Measurements from ENCODE around the gene PLK5. TPM values are rescaled to one million over a fixed set of nuclear protein-coding genes. Genes with fewer than 3 reads are reported as not detected.

Gene PLK5
- total RNA-seq, 2 donors from 2014 or later, result not detected

DNA sequence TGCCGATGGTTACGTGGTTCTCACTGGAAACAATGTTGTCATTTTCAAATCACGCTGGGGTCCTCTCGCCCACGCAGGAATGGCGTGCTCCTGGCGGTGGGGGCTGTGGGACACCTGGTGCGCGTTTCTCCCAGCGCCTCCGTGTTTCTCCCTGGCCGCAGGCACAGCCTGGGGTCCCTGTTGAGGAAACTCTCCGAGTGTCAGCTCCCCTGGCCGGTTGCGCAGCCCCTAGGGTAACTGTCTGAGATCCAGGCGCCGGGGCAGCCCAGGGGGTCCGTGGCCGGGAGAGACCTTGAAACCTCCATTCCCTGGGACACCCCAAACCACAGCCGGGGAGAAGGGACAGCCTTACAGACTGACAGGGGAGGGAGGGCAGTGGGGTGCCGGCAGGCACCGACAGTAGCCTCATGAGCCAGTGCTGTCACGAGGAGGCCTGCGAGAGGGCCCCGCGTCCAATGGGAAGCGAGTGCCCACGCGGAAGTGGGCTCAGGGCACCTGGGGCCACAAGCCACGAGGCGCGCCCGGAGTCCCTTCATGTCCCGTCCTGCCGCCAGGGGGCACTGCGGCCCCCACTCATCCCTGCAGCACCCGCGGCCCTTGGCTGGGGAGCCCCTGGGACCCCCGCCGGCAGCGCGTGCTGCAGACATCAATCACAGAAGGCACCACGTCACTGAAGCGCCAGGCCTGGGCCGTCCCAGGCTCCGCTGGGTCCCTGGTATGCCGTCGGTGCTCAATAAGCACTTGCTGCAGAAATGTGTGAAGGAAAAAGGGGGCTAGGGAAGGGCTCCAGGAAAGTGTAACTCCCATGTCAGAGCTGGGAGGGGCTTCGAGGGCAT is 20.6 kb upstream of the PLK5 start:
- peak; percentile 50 to 60 for ATAC-seq

DNA sequence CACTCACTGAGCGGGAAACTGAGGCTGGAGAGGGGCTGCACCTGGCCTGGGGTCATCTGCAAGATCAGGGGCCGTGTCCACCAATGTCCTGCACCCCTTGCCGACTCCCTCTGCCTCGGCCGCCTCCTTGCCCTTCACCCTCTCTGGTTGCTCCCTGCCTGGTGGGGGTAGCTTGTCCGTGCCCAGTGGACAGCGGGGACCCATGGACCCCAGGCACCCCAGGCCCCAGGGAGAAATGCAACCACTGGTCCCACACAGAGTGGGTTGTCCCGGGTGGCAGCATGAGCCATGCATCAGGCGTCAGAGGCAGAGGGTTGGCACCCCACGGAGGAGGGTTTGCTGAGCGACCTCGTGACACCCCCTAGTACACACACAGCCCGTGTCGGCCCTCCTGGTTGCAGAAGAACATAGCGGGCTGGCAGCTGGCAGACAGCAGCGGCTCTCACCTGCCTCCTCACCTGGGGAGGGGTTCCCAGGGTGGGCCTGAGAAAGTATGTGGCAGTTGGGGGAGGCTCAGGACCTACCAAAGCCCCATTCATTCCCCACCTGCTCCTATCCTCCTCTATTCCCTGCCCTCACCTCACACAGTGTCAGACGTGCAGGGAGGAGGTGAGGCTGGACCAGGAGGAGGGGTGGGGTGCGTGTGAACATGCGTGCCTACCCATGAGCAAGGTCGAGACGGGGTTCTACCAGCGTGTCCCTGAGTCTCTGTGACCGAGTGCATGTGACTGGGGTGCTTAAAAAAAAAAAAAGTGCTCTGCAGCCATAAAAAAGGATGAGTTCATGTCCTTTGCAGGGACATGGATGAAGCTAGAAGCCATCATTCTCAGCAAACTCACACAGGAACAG is 19.7 kb upstream of the PLK5 start:
- ATAC-seq (no peak), DNase-seq (ENCODE audit: low spot score in 2 of 2) (no peak)
- H3K36me3 Mint-ChIP-seq, result no peaks in the 10 kb centered on the region

More for the DNA sequence above, 20.6 kb upstream of the PLK5 start:
- Mint-ChIP-seq H3K27ac (no peak overlapping the region), H3K9me3 (no peaks in the 10 kb centered on the region), H3K36me3 (no peaks in the 10 kb centered on the region)
- DNase-seq (ENCODE audit: low spot score in 2 of 2), result peak; percentile 71 to 84

DNA sequence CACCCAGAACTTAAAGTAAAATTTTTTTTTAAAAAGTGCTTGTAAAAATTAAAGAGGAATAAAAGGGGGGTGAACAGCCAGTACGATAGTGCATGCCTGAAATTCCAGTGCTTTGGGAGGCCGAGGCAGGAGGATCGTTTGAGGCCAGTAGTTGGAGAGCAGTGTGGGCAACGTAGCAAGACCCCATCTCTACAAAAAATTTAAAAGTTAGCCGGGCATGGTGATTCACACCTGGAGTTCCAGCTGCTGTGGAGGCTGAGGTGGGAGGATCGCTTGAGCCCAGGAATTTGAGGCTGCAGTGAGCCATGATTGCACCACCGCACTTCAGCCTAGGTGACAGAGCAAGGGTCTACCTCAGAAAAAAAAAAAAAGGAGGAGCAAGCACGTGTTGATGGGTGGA is 18.9 kb upstream of the PLK5 start:
- Mint-ChIP-seq H3K27ac (no peak overlapping the region), H3K9me3 (no peaks in the 10 kb centered on the region), H3K36me3 (no peaks in the 10 kb centered on the region)
- ATAC-seq, result no peak
- no peak for DNase-seq (ENCODE audit: low spot score in 2 of 2)

More for the DNA sequence above, 19.7 kb upstream of the PLK5 start:
- no peaks in the 10 kb centered on the region for H3K9me3 Mint-ChIP-seq
- H3K27ac Mint-ChIP-seq, result no peak overlapping the region

DNA sequence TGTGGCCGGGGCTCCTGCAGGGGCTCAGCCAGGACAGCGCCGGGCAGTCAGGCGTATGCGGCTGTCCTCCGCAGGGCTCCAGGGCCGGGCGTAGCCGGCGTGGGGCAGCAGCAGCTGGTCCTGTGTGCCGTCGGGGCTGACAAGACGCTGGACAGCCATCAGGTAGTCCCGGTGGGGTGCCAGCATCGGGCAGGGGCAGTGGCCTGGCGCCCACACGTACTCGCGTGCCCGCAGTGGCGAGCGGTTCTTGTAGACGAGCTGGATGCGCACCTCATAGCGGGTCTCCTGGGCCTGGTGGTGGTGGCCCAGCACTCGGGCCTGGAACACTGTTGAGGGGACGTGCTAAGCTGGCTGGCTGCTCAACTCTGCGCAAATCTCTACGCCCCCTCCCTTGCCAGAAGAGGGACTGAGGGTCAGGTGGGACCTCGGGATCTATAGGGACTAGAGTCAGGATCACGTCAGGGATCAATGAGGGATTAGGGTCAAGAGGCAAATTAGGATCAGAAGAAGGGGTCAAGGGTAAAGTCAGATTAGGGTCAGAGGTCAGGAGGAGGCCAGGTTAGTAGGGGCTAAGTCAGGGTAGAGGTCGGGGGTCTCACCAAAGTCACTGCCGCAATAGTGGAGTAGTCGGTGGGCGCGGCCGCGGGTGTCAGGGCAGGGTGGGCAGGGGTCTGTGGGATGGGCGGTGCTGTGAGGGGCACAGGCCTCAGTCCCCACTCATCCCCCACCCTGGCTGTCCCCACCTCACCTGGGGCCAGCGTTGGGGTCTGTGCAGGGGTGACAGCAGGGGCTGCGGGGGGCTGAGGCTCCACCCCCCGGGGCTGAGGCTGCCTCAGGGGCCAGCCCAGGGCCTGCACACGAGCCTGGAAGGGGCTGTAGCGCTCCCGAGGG is 17.6 kb upstream of the PLK5 start:
- Mint-ChIP-seq H3K9me3 (no peaks in the 10 kb centered on the region), H3K27ac (no peak overlapping the region), H3K36me3 (no peaks in the 10 kb centered on the region)
- no peak for DNase-seq (ENCODE audit: low spot score in 2 of 2)
- no peak for ATAC-seq

DNA sequence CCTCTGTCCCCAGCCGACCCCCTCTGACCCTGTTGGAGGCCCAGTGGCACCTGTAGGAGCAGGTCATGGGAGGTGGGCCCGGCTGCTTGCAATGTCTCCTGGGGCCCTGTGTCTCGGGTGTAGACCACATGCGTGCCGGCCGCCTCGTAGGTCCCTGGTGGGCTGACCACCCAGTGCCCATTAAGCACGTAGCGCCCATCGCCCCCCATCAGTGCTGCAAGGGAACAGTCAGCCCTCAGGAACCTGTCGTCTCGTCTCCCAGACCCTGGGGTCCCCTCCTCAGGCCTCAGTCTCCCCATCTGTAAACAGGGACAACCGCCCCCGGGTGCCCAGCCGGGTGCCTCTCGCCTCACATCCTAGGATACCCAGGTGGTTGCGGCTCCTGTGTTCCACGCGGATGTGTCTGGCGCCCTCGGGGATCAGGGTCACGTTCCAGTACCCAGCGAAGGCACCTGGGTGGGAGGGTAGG is 16.7 kb upstream of the PLK5 start:
- H3K27ac Mint-ChIP-seq, result no peak overlapping the region
- H3K9me3 Mint-ChIP-seq, result no peaks in the 10 kb centered on the region
- no peak for DNase-seq (ENCODE audit: low spot score in 2 of 2)
- no peak for ATAC-seq
- H3K36me3 Mint-ChIP-seq, result no peaks in the 10 kb centered on the region

DNA sequence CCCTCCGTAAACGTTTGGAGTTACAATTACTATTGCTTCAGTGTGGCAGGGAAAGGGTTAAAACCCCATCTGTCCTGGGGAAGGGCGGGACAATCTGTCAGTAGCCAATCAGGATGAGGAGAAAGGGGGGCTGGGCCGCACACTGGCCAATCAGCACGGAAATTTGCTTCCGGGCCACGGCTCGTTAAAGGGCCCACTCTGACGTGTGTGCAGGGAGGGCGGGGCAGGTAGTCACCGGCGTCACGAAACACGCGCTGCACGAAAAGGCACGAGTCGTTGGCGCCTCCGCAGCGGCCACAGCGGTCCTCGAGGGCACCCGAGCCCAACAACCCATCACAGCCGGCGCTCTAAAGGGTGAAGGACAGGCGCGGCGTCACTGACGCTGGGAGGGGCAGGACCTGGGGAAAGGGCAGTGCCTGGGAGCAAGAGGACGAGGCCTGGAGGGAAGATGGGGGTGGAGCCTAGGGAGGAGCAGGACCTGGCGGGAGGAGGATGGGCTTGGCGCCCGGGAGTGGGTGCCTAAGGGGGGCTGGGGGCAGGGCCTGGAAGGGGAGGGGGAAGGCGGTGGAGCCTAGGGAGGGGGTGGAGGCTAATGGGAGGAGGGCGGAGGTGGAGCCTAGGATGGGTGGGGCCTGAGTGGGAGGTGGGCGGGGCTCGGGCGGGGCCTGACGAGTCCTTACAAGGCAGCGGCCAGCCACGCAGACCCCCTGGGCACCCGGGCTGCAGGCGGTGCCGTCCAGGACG is 15.9 kb upstream of the PLK5 start:
- ATAC-seq (peak; percentile 84 to 92), DNase-seq (ENCODE audit: low spot score in 2 of 2) (peak; percentile 85 to 86)
- Mint-ChIP-seq H3K9me3 (no peaks in the 10 kb centered on the region), H3K36me3 (no peaks in the 10 kb centered on the region), H3K27ac (peak overlapping the region; percentile 32 to 36)

DNA sequence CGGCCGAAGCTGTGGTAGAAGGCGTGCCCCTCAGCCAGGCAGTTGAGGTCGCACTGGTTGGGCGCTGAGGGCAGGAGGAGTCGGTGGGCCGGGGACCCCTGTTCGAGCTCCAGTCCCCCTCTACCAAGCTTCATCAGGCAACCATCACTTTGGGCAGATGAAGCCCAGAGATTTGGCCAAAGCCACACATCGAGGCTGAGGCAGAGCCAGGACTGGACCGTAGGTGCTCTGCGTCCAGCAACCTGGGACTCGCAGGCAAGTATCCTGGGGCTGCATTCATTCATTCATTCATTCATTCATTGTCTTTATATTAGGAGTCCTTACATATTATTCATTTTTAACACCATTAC is 15.4 kb upstream of the PLK5 start:
- ATAC-seq, result no peak
- no peaks in the 10 kb centered on the region for H3K36me3 Mint-ChIP-seq
- H3K9me3 Mint-ChIP-seq, result no peaks in the 10 kb centered on the region
- peak overlapping the region in 1 of 2 donors; percentile 36 for H3K27ac Mint-ChIP-seq
- DNase-seq (ENCODE audit: low spot score in 2 of 2), result no peak

DNA sequence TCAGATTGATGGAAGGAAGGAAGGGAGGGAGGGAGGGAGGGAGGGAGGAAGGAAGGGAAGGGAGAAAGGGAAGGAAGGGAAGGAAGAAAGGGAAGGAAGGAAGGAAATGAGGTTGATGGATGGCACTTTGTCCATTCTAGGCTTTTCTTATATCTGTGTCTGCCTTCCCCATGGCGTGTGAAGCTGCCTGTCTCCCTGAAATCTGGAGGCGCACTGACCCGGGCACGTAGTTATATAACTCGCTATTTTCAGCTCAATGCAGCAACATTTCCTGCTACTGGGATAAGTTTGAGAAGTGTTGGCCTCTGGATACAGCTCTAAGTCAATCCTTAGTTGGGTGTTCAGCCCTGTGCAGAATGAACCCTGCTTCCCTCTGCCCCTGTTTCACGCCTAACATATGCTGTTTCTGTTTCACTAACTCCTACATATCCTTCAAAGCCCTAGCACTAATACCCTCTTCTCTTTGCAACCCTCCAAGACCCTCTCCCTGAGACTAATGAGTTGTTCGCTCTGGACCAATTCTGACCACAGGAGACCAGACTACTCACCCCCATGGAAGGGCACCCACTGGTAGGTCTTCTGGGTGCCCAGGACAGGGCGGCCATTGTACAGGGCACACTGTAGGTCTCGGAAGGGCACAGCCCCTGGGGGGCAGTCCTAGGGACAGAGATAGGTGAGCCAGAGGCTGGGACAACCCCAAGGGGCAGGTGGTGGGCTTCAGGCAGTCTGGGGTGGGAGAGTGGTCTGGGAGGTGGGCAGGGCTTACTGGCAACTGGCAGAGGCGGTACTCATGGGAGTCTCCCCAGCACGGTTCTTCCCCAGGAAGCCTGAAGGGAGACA is 14.1 kb upstream of the PLK5 start:
- DNase-seq (ENCODE audit: low spot score in 2 of 2) (no peak), ATAC-seq (no peak)
- no peaks in the 10 kb centered on the region for H3K36me3 Mint-ChIP-seq
- no peak overlapping the region for H3K27ac Mint-ChIP-seq
- H3K9me3 Mint-ChIP-seq, result no peaks in the 10 kb centered on the region

DNA sequence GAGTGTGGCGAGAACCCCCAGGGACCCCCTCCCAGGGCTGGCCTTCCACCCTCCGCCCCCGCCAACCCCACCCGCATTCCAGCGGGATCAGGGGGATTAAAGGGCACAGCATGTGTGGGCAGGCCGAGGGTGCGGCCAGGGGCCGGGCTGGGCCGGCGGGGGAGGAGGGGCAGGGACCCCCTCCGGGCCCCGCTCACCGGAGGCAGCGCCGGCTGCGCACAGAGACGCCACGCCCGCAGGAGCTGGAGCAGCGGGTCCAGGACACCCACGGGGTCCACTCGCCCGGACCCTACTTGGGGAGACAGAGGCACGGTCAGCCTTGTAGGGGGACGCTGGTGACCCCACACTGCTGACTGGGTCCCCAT is 13.5 kb upstream of the PLK5 start:
- no peak for ATAC-seq
- no peaks in the 10 kb centered on the region for H3K9me3 Mint-ChIP-seq
- H3K36me3 Mint-ChIP-seq, result no peaks in the 10 kb centered on the region
- no peak for DNase-seq (ENCODE audit: low spot score in 2 of 2)
- no peak overlapping the region for H3K27ac Mint-ChIP-seq

DNA sequence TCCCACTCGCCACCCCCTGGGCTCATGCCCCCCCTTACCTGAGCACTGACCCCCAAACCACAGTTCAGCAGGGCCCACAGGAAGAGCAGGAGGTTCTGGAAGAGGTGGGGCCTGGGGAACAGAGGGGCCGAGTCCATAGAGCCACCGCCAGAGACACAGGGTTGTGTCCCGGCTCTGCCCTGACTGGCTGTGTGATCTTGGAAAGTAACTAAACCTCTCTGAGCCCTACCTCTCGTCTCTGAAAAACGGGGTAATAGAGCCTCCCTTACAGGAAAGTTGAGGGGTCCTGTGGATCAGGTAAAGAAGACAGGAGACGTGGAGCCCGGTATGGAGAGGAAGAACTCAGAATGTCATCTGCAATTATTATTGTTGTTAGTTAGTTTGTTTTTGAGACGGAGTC is 13.1 kb upstream of the PLK5 start:
- no peaks in the 10 kb centered on the region for H3K9me3 Mint-ChIP-seq
- H3K36me3 Mint-ChIP-seq, result no peaks in the 10 kb centered on the region
- ATAC-seq (no peak), DNase-seq (ENCODE audit: low spot score in 2 of 2) (no peak)
- no peak overlapping the region for H3K27ac Mint-ChIP-seq

DNA sequence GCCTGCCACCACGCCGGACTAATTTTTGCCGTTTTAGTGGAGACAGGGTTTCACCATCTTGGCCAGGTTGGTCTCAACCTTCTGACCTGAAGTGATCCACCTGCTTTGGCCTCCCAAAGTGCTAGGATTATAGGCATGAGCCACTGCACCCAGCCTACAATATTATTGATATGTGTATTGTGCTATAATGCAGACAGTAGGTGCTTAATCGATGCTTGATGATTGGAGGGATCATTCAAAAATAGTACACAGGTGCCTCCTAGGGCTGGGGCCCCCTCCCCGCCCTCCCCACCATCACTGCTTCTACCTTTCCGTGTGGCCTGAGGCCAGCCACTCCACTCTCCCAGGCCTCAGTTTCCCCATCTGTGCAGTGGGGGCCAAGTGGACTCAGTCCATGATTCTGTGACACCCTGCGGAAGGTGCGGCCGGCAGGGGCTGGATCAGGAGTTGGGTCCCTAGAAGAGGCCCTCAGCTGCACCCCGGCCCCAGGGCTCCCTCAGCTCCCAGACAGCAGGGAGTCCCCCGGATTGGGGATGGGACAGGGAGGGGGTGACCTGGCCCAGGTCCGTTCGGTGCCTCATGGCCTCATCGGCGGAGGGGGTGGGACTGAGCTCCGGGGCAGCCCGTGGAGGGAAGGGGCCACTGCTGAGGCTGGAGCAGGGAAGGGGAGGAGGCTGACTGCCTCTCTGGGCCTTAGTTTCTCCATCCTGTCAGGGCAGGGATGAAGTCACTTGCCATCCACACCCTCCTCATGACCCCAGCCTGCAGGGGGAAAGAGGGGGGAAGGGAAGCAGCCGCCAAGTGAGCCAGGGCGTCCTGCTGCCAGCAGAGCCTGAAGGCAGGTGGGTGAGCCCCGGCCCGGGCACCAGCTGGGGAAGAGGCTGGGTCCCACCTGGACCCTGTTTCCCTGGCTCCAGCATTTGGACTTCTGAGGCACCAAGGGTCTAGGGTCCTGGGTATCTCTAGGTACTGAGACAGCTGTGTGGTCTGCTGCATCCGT is 12.3 kb upstream of the PLK5 start:
- no peaks in the 10 kb centered on the region for H3K36me3 Mint-ChIP-seq
- ATAC-seq (no peak), DNase-seq (ENCODE audit: low spot score in 2 of 2) (no peak)
- H3K27ac Mint-ChIP-seq, result no peak overlapping the region
- no peaks in the 10 kb centered on the region for H3K9me3 Mint-ChIP-seq

DNA sequence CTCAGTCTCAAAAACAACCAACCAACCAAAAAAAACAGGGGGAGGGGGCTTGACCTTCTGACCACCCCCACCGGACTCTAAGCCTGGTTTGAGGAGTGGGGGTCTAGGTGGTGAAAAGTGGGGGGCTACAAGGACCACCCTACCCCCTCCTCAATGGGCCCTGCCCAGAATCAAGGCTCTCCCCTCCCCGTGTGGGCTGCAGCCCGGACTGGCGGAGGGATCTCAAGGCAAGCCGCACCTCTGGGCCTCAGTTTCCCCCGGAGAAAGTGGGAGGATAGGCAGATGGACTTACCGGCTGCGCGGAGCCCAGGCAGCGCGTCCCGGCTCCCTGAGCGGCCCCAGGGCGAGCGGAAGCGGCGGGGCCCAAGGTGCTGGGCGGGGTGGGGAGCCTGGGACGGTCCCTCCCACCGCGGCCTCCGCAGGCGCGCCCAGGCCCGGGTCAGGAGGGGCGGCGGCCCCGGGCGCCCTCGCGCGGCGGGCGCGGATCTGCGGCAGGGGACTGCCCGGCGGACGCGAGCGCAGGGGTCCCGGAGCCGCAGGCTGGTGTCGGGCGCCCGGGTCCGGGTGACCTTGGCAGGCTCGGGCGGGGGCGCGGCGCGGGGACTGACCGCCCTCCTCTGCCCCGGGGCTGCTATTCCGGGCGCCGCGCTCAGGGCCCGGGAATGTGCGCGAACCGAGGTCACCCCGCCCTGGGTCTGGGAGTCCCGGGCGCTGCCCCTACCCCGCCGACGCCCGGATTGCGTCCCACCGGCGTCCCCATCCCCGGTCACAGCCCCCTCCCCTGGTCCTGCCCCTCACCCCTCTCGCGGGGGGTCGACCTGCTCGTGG is 11.0 kb upstream of the PLK5 start, which contains the start of gene ADAMTSL5:
Gene ADAMTSL5, minus strand, starts transcription at position 349 of the 828 bp plus-strand sequence. CDS start 2,076 bp downstream, outside the sequence.
- ATAC-seq (peak; percentile 88 to 97), DNase-seq (ENCODE audit: low spot score in 2 of 2) (peak; percentile 81)

DNA sequence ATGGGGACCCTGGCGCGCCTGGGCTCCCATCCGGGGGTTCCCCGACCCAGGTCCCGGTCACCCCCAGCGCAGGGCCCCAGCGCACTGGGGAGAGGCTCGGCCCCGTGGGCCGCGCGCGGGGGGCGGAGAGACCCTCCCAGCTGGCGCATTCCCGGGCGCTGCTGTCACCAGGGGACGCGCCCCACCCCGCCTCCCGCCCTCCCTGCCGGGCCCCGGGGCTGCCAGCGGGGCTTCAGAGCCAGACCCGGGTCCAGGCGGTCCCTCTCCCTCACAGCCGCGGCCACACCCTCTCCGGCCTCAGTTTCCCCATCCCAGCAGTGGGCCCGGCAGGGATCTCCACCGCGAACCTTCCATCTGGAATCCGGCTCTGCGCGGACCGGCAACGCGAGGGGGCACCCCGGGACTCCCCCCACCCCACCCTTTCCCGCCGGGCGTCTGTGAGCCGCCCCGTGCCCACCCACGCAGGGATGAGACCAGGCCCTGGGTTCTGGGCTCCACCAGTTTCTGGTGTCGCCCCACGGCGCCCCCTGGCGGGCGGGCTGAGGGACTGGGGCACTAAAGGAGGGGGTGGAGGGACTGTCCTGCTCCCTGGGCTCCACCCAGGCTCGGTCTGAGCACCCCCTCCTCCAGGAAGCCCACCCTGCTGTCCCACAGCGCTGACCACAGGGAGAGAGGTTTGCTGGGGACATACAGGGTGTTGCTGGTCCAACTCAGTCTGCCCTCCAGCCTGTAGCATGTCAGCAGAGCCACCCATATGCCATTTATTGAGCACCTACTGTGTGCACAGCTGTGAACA is 10.2 kb upstream of the PLK5 start:
- Mint-ChIP-seq H3K9me3 (no peaks in the 10 kb centered on the region), H3K27ac (no peak overlapping the region), H3K36me3 (no peaks in the 10 kb centered on the region)
- DNase-seq (ENCODE audit: low spot score in 2 of 2), result peak in 1 of 2 donors; percentile 84
- ATAC-seq, result peak; percentile 48 to 63

More for the DNA sequence above, 11.0 kb upstream of the PLK5 start, which contains the start of gene ADAMTSL5:
- Mint-ChIP-seq H3K9me3 (no peaks in the 10 kb centered on the region), H3K27ac (no peak within 1 kb of the TSS), H3K36me3 (no peaks in the 10 kb centered on the region)
